ENCODE measurements around the gene RNU11.

The RNU11 gene

DNA sequence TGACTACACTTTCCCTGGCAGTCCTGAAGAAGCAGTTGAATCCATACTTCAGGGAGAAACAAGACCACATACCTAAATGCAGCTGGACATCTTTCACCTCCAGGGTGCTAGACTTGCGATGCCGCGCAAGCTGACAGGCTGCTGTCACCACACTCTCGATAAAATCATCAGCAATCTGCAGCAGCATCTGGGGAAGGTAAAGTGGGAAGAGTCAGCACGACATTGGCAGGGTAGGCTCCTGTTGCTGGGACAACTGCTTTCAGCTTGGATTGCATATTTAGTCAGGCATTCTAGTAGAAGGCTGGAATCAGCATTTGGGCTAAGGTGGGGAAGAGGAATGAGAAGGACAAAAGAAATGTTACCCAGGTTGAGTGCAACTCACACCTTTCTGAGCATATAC is 35.2 kb upstream of the RNU11 start:
- no peaks in the 10 kb centered on the region for H3K27me3 ChIP-seq (ENCODE audit: insufficient read depth, low read length)
- H3K27ac ChIP-seq (ENCODE audit: low read depth, low read length, poor library complexity, severe bottlenecking) = no peak overlapping the region
- H3K79me2 ChIP-seq (ENCODE audit: insufficient read depth, low read length) = no peaks in the 10 kb centered on the region
- H3K4me3 ChIP-seq (ENCODE audit: low read depth, low read length, poor library complexity, severe bottlenecking) = no peak overlapping the region
- TF ChIP-seq, protein P1, sequence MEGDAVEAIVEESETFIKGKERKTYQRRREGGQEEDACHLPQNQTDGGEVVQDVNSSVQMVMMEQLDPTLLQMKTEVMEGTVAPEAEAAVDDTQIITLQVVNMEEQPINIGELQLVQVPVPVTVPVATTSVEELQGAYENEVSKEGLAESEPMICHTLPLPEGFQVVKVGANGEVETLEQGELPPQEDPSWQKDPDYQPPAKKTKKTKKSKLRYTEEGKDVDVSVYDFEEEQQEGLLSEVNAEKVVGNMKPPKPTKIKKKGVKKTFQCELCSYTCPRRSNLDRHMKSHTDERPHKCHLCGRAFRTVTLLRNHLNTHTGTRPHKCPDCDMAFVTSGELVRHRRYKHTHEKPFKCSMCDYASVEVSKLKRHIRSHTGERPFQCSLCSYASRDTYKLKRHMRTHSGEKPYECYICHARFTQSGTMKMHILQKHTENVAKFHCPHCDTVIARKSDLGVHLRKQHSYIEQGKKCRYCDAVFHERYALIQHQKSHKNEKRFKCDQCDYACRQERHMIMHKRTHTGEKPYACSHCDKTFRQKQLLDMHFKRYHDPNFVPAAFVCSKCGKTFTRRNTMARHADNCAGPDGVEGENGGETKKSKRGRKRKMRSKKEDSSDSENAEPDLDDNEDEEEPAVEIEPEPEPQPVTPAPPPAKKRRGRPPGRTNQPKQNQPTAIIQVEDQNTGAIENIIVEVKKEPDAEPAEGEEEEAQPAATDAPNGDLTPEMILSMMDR (IDR thresholded peaks at IDR 0.05; ENCODE audit: low read length) = no peak
- no peak for TF ChIP-seq EZH2 (IDR thresholded peaks at IDR 0.05; ENCODE audit: borderline replicate concordance, low read length)
- no peak overlapping the region for H3K4me2 ChIP-seq (ENCODE audit: low read length)
- H3K36me3 ChIP-seq (ENCODE audit: insufficient read depth, low read length) = peaks cover 60% of the 10 kb centered on the region
- no peaks in the 10 kb centered on the region for H3F3A ChIP-seq (ENCODE audit: insufficient read depth, low read length)
- H2AFZ ChIP-seq (ENCODE audit: low read length) = no peak overlapping the region
- H3K9me3 ChIP-seq (ENCODE audit: low read length) = no peaks in the 10 kb centered on the region
- no peaks in the 10 kb centered on the region for H4K20me1 ChIP-seq (ENCODE audit: insufficient read depth, low read length)
- no peak overlapping the region for H3K9ac ChIP-seq (ENCODE audit: low read length)
- no peaks in the 10 kb centered on the region for H3K4me1 ChIP-seq (ENCODE audit: insufficient read depth, low read length, severe bottlenecking)
- H3K9me2 ChIP-seq (ENCODE audit: low read depth, low read length) = no peaks in the 10 kb centered on the region

DNA sequence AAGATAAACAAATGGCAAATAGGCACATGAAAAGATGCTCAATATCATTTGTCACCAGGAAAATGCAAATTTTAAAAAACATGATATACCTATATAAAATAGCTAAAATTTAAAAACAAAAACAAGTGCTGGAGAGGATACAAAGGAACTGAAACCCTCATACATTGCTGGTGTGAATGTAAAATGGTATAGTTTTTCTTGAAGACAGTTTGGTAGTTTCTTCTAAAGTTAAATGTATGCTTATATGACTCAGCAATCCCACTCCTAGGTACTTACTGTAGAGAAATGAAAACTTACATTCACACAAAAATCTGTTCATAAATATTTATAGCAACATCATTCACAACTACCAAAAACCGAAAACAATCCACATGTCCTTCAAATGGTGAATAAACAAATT is 16.7 kb upstream of the RNU11 start:
- no peak overlapping the region for H2AFZ ChIP-seq (ENCODE audit: low read length)
- H3K36me3 ChIP-seq (ENCODE audit: insufficient read depth, low read length) = peaks cover 6% of the 10 kb centered on the region
- no peak overlapping the region for H3K4me2 ChIP-seq (ENCODE audit: low read length)
- no peaks in the 10 kb centered on the region for H3K9me2 ChIP-seq (ENCODE audit: low read depth, low read length)
- 0 out of 2 replicates have a peak, but pooled peaks cover 3% of the 10 kb centered on the region for H3K9me3 ChIP-seq (ENCODE audit: low read length)
- no peaks in the 10 kb centered on the region; the same call in 1 of the 2 replicates for H3F3A ChIP-seq (ENCODE audit: insufficient read depth, low read length)
- H3K4me3 ChIP-seq (ENCODE audit: low read depth, low read length, poor library complexity, severe bottlenecking) = no peak overlapping the region
- H3K27me3 ChIP-seq (ENCODE audit: insufficient read depth, low read length) = no peaks in the 10 kb centered on the region
- no peak for TF ChIP-seq EZH2 (IDR thresholded peaks at IDR 0.05; ENCODE audit: borderline replicate concordance, low read length)
- TF ChIP-seq, protein P1 (IDR thresholded peaks at IDR 0.05; ENCODE audit: low read length) = no peak
- H3K79me2 ChIP-seq (ENCODE audit: insufficient read depth, low read length) = no peaks in the 10 kb centered on the region
- no peaks in the 10 kb centered on the region for H4K20me1 ChIP-seq (ENCODE audit: insufficient read depth, low read length)
- H3K4me1 ChIP-seq (ENCODE audit: insufficient read depth, low read length, severe bottlenecking) = no peaks in the 10 kb centered on the region
- H3K9ac ChIP-seq (ENCODE audit: low read length) = no peak overlapping the region
- H3K27ac ChIP-seq (ENCODE audit: low read depth, low read length, poor library complexity, severe bottlenecking) = no peak overlapping the region

DNA sequence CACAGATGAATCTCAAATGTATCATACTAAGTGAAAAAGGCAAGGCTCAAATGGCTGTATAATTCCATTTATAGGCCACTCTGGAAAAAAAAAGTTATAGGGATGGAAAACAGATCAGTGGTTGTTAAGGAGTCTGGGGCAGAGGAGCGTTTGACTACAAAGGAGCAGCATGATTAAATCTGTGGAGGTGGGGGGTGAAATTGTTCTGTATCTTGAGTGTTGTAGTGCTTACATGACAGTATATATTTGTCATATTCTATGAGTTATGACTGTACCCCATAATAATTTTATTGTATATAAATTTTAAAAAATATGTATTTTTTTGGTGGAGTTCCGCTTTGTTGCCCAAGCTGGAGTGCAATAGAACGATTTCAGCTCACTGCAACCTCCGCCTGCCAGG is 15.8 kb upstream of the RNU11 start:
- Histone ChIP-seq H3K79me2 (ENCODE audit: insufficient read depth, low read length) (no peaks in the 10 kb centered on the region), H3K9me2 (ENCODE audit: low read depth, low read length) (no peaks in the 10 kb centered on the region), H2AFZ (ENCODE audit: low read length) (no peak overlapping the region), H3K4me2 (ENCODE audit: low read length) (no peak overlapping the region), H3K4me3 (ENCODE audit: low read depth, low read length, poor library complexity, severe bottlenecking) (no peak overlapping the region), H3K36me3 (ENCODE audit: insufficient read depth, low read length) (peaks cover 6% of the 10 kb centered on the region), H3K4me1 (ENCODE audit: insufficient read depth, low read length, severe bottlenecking) (no peaks in the 10 kb centered on the region), H3K27me3 (ENCODE audit: insufficient read depth, low read length) (no peaks in the 10 kb centered on the region), H3K9ac (ENCODE audit: low read length) (no peak overlapping the region), H3F3A (ENCODE audit: insufficient read depth, low read length) (no peaks in the 10 kb centered on the region; the same call in 1 of the 2 replicates), H3K9me3 (ENCODE audit: low read length) (0 out of 2 replicates have a peak, but pooled peaks cover 3% of the 10 kb centered on the region), H4K20me1 (ENCODE audit: insufficient read depth, low read length) (no peaks in the 10 kb centered on the region), H3K27ac (ENCODE audit: low read depth, low read length, poor library complexity, severe bottlenecking) (no peak overlapping the region)
- TF ChIP-seq, protein P1 (IDR thresholded peaks at IDR 0.05; ENCODE audit: low read length) = no peak
- TF ChIP-seq EZH2 (IDR thresholded peaks at IDR 0.05; ENCODE audit: borderline replicate concordance, low read length) = no peak
